Measurements from ENCODE around the gene OLFM4. TPM values are rescaled to one million over a fixed set of nuclear protein-coding genes. Genes with fewer than 3 reads are reported as not detected.

Gene OLFM4
- total RNA-seq, 1 donor from 2014 or later: not detected

GRCh38 chr13:52991344-52992020 is 37.1 kb upstream of the OLFM4 start:
- intact Hi-C loops (cut with DNase I): no loop called here
- ATAC-seq (no peak), DNase-seq (no peak)

GRCh38 chr13:52992110-52992509 is 36.5 kb upstream of the OLFM4 start:
- intact Hi-C loops (cut with DNase I): no loop called here
- no peak for TF ChIP-seq CTCF (IDR thresholded peaks at IDR 0.05)
- ATAC-seq (no peak), DNase-seq (no peak)
- no peak overlapping the region for H3K4me3 ChIP-seq
- no peaks in the 10 kb centered on the region for H3K4me1 ChIP-seq
- no peak overlapping the region for H3K27ac ChIP-seq
- H3K27me3 ChIP-seq (ENCODE audit: low read depth): no peaks in the 10 kb centered on the region
- no peaks in the 10 kb centered on the region for H3K36me3 ChIP-seq
- no peaks in the 10 kb centered on the region for H3K9me3 ChIP-seq

More at GRCh38 chr13:52991344-52992020, 37.1 kb upstream of the OLFM4 start:
- Histone ChIP-seq H3K4me1 (no peaks in the 10 kb centered on the region), H3K27me3 (ENCODE audit: low read depth) (no peaks in the 10 kb centered on the region), H3K36me3 (no peaks in the 10 kb centered on the region), H3K9me3 (no peaks in the 10 kb centered on the region), H3K4me3 (no peak overlapping the region), H3K27ac (no peak overlapping the region)
- no peak for TF ChIP-seq CTCF (IDR thresholded peaks at IDR 0.05)

GRCh38 chr13:52994051-52994450 is 34.6 kb upstream of the OLFM4 start:
- no peak for TF ChIP-seq CTCF (IDR thresholded peaks at IDR 0.05)
- no peaks in the 10 kb centered on the region for H3K27me3 ChIP-seq (ENCODE audit: low read depth)
- ATAC-seq (no peak), DNase-seq (no peak)
- intact Hi-C loops (cut with DNase I): no loop called here
- H3K9me3 ChIP-seq: no peaks in the 10 kb centered on the region
- H3K4me3 ChIP-seq: no peak overlapping the region
- H3K4me1 ChIP-seq: no peaks in the 10 kb centered on the region
- no peaks in the 10 kb centered on the region for H3K36me3 ChIP-seq
- H3K27ac ChIP-seq: no peak overlapping the region

- TF ChIP-seq CTCF (IDR thresholded peaks at IDR 0.05): no peak
- ATAC-seq: no peak
- Histone ChIP-seq H3K36me3 (no peaks in the 10 kb centered on the region), H3K27me3 (ENCODE audit: low read depth) (no peaks in the 10 kb centered on the region), H3K4me1 (no peaks in the 10 kb centered on the region), H3K4me3 (no peak overlapping the region), H3K9me3 (no peaks in the 10 kb centered on the region), H3K27ac (no peak overlapping the region)
- no peak for DNase-seq
- intact Hi-C loops (cut with DNase I): no loop called here
These were observed 33.7 kb upstream of the OLFM4 start for GRCh38 chr13:52994865-52995264.

GRCh38 chr13:52995946-52996345 is 32.7 kb upstream of the OLFM4 start:
- TF ChIP-seq CTCF (IDR thresholded peaks at IDR 0.05): no peak
- intact Hi-C loops (cut with DNase I): no loop called here
- Histone ChIP-seq H3K4me3 (no peak overlapping the region), H3K4me1 (no peaks in the 10 kb centered on the region), H3K9me3 (no peaks in the 10 kb centered on the region), H3K36me3 (no peaks in the 10 kb centered on the region), H3K27ac (no peak overlapping the region), H3K27me3 (ENCODE audit: low read depth) (no peaks in the 10 kb centered on the region)
- ATAC-seq (no peak), DNase-seq (no peak)

Data from lower lobe of right lung (tissue), 2 donors.